ENCODE results near the gene CRTC1. TPM values are rescaled to one million over a fixed set of nuclear protein-coding genes. Genes with fewer than 3 reads are reported as not detected.
A peak's percentile ranks its signal among the peaks of the same experiment; 100 is the strongest.

The CRTC1 gene
- total and polyA plus RNA-seq, 2 of the 13 experiments (the other 11 are each of a cell fraction or from before 2014, with no cell fraction given): 2.0 to 2.7 TPM

- TF ChIP-seq, protein P1, sequence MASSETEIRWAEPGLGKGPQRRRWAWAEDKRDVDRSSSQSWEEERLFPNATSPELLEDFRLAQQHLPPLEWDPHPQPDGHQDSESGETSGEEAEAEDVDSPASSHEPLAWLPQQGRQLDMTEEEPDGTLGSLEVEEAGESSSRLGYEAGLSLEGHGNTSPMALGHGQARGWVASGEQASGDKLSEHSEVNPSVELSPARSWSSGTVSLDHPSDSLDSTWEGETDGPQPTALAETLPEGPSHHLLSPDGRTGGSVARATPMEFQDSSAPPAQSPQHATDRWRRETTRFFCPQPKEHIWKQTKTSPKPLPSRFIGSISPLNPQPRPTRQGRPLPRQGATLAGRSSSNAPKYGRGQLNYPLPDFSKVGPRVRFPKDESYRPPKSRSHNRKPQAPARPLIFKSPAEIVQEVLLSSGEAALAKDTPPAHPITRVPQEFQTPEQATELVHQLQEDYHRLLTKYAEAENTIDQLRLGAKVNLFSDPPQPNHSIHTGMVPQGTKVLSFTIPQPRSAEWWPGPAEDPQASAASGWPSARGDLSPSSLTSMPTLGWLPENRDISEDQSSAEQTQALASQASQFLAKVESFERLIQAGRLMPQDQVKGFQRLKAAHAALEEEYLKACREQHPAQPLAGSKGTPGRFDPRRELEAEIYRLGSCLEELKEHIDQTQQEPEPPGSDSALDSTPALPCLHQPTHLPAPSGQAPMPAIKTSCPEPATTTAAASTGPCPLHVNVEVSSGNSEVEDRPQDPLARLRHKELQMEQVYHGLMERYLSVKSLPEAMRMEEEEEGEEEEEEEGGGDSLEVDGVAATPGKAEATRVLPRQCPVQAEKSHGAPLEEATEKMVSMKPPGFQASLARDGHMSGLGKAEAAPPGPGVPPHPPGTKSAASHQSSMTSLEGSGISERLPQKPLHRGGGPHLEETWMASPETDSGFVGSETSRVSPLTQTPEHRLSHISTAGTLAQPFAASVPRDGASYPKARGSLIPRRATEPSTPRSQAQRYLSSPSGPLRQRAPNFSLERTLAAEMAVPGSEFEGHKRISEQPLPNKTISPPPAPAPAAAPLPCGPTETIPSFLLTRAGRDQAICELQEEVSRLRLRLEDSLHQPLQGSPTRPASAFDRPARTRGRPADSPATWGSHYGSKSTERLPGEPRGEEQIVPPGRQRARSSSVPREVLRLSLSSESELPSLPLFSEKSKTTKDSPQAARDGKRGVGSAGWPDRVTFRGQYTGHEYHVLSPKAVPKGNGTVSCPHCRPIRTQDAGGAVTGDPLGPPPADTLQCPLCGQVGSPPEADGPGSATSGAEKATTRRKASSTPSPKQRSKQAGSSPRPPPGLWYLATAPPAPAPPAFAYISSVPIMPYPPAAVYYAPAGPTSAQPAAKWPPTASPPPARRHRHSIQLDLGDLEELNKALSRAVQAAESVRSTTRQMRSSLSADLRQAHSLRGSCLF (CRISPR knock-in tag; IDR thresholded peaks at IDR 0.05; ENCODE audit: borderline replicate concordance): no peak
- TF ChIP-seq, protein P2, sequence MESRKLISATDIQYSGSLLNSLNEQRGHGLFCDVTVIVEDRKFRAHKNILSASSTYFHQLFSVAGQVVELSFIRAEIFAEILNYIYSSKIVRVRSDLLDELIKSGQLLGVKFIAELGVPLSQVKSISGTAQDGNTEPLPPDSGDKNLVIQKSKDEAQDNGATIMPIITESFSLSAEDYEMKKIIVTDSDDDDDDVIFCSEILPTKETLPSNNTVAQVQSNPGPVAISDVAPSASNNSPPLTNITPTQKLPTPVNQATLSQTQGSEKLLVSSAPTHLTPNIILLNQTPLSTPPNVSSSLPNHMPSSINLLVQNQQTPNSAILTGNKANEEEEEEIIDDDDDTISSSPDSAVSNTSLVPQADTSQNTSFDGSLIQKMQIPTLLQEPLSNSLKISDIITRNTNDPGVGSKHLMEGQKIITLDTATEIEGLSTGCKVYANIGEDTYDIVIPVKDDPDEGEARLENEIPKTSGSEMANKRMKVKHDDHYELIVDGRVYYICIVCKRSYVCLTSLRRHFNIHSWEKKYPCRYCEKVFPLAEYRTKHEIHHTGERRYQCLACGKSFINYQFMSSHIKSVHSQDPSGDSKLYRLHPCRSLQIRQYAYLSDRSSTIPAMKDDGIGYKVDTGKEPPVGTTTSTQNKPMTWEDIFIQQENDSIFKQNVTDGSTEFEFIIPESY (CRISPR knock-in tag; IDR thresholded peaks at IDR 0.05): peak; percentile 92
- TF ChIP-seq GZF1 (CRISPR knock-in tag; IDR thresholded peaks at IDR 0.05): no peak
- TF ChIP-seq ZNF484 (CRISPR knock-in tag; IDR thresholded peaks at IDR 0.05; ENCODE audit: borderline replicate concordance, low read depth): no peak
- TF ChIP-seq SP140L (CRISPR knock-in tag; IDR thresholded peaks at IDR 0.05; ENCODE audit: borderline replicate concordance): no peak
- TF ChIP-seq ZNF501 (CRISPR knock-in tag; IDR thresholded peaks at IDR 0.05): no peak
Measured at GRCh38 chr19:18756896-18757295, 73.4 kb downstream of the CRTC1 start (continued).

Data from HepG2 (cell line).